NCI-H128 (cell line): ENCODE results near the gene DTNB.

Source experiments
- DNase-seq: peaks from one replicate; lab custom pipeline; 2025; ENCODE audit not compliant: unreplicated experiment; lab: John Stamatoyannopoulos, UW

The DTNB gene

DNA sequence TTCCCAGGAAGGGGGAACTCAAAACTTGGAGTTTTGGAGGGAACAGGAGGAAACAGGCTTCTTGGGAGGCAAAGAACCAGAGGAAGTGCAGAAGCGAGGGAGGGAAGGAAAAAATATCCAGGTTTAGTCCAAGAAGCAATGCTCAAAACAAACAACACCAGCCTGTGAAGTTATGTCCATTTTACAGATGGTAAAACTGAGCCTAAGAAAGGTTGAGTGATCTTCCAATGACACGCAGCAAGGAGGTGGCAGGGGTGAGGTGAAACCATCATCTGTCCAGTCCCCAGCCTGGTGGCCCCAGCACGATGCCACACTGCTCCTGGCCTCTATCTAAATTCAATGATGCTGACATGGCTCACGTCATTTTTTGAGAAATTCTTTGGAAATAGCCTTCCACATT is 342.4 kb downstream of the DTNB start:
- no peak for DNase-seq

DNA sequence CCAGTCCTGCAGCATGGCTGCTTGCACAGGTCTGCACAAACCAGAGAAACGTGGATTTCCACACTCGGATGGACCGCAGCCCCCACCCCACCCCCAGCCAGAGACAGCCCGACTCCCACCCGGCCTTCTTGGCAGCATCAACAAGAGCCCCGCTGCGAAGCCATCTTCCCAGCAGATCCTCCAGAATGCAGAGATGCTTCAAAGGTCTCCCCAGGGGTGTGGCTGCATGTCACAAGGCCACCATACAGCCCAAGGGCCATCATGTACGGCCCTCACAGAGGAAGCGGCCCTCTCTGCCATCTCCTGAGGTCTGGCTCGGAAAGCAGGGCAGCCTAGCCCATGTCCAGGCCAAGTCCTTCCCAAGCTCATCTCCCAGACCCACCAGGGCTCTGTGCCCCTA is 343.1 kb downstream of the DTNB start:
- no peak for DNase-seq

DNA sequence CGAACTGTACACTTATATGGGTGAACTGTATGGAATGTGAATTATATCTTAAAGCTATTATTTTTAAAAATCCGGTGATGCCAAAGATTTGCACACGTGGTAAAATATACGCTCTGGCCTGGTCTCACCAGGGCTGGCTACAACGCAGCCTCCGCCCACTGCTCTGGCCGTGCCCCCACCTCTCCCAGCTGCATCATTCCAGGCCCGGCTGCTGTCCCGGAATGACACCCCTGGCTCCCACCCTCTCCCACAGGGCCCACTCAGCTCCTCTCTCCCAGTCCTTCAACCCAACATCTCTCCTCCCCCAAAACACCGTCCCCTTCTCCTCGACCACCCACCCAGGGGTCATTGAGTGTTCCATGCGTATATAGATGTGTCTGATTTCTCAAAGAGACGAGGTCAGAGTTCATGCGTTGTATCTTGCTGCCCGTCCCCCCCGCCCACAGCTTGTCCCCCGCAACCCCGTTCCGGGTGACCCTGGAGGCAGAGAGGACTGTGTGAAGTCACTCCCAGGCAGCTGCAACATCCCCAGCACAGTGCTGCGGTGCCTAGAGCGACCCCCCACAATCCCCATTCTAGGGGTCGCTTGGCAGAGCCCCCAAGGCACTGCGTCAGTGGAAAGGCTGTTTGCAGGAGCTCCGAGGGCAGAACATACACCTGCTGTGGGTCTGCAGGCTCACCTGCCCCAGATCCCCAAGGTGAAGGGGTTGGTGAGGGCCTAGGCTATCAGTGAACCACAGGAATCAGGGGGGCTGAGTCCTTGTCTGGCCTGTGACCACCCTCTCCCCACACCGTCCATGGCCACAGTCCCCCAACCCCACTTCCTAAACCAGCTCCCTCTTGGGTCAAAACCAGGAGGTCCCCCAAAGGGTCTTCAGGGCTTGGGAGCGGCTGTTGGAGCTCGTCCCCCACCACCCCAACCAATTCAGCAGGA is 345.0 kb downstream of the DTNB start:
- no peak for DNase-seq
